K562 (cell line): ENCODE measurements around the gene GPS2. TPM values are rescaled to one million over a fixed set of nuclear protein-coding genes. Genes with fewer than 3 reads are reported as not detected.
A peak's percentile ranks its signal among the peaks of the same experiment; 100 is the strongest.

ENCODE experiments used
- HEY1 ChIP-seq: fragments of 250-450 bp; sonication (Bioruptor Pico); IDR thresholded peaks from 2 replicates; pipeline ENCODE4 v1.5.0; 2020; ENCODE audit warnings: mild to moderate bottlenecking, moderate library complexity, borderline replicate concordance
- HLTF ChIP-seq: fragments of 450-650 bp; IDR thresholded peaks from 2 replicates; pipeline ENCODE4 v1.6.1; 2016
- MAFF ChIP-seq: IDR thresholded peaks from 2 replicates; pipeline ENCODE4 v1.6.1; 2012; ENCODE audit warnings: low read length, improper control_type of control experiment
- MAFK ChIP-seq: IDR thresholded peaks from 2 replicates; pipeline ENCODE4 v1.6.1; 2011; ENCODE audit warnings: low read length, improper control_type of control experiment
- MYBL2 ChIP-seq, 2 experiments: fragments of 450-650 bp in 1 of 2; sonication (generic) in 1 of 2; formaldehyde crosslinking in 1 of 2; IDR thresholded peaks; 2 replicates each; pipeline versions ENCODE4 v1.6.1 to v1.8.1; 2017 to 2022; ENCODE audit warnings: borderline replicate concordance in 1 of 2, inconsistent platforms in 1 of 2, low read depth in 1 of 2, mild to moderate bottlenecking in 1 of 2, missing genetic modification reagents in 1 of 2, moderate library complexity in 1 of 2
- NUFIP1 ChIP-seq: fragments of 450-650 bp; IDR thresholded peaks from 2 replicates; pipeline ENCODE4 v1.6.1; 2018; ENCODE audit not compliant: partially characterized antibody
- RB1 ChIP-seq: fragments of 450-650 bp; IDR thresholded peaks from 2 replicates; pipeline ENCODE4 v1.6.1; 2017; ENCODE audit warnings: low read depth, mild to moderate bottlenecking
- RBM17 ChIP-seq: fragments of 200-400 bp; formaldehyde crosslinking; IDR thresholded peaks from 2 replicates; pipeline ENCODE4 v1.6.1; 2017; ENCODE audit warnings: low read depth, mild to moderate bottlenecking, low read length, borderline replicate concordance
- RBM22 ChIP-seq: fragments of 200-400 bp; formaldehyde crosslinking; IDR thresholded peaks from 2 replicates; pipeline ENCODE4 v1.6.1; 2018; ENCODE audit warnings: low read length, low read depth; ENCODE audit not compliant: poor library complexity, severe bottlenecking
- TEAD2 ChIP-seq: fragments of 450-650 bp; IDR thresholded peaks from 2 replicates; pipeline ENCODE4 v1.6.1; 2016; ENCODE audit warnings: missing genetic modification characterization, control low read depth, missing compliant biosample characterization
- TRIM25 ChIP-seq: fragments of 450-650 bp; IDR thresholded peaks from 2 replicates; pipeline ENCODE4 v1.7.0; 2016; ENCODE audit warnings: borderline replicate concordance
- ZBTB11 ChIP-seq, 3 experiments: fragments of 200-800 bp in 1 of 3; fragments of 250-450 bp in 1 of 3; fragments of 450-650 bp in 1 of 3; sonication (Bioruptor Pico) in 1 of 3; sonication (Bioruptor generic) in 1 of 3; formaldehyde crosslinking in 1 of 3; IDR thresholded peaks; 2 replicates each; pipeline versions ENCODE4 v1.6.1 to v1.8.0; 2016 to 2022; ENCODE audit warnings: mild to moderate bottlenecking in 2 of 3, missing genetic modification characterization in 2 of 3, missing compliant biosample characterization in 1 of 3, moderate library complexity in 1 of 3
- ZBTB7A ChIP-seq: IDR thresholded peaks from 2 replicates; pipeline ENCODE4 v1.6.1; 2011; ENCODE audit warnings: low read depth, mild to moderate bottlenecking, low read length, moderate library complexity, borderline replicate concordance; ENCODE audit not compliant: control insufficient read depth
- ZNF592 ChIP-seq: fragments of 450-650 bp; IDR thresholded peaks from 2 replicates; pipeline ENCODE4 v1.6.1; 2017; ENCODE audit warnings: antibody characterized with exemption, mild to moderate bottlenecking
- ZNF740 ChIP-seq, 3 experiments: fragments of 200-800 bp in 1 of 3; sonication (Bioruptor generic) in 1 of 3; sonication (generic) in 1 of 3; formaldehyde crosslinking in 1 of 3; IDR thresholded peaks; 2 replicates each; pipeline versions ENCODE4 v1.6.1 to v1.8.0; 2016 to 2022; ENCODE audit warnings: mild to moderate bottlenecking in 2 of 3, missing compliant biosample characterization in 2 of 3, missing genetic modification characterization in 2 of 3, missing genetic modification reagents in 1 of 3
- polyA plus RNA-seq, 8 experiments: library from polyadenylated mRNA; depleted of rRNA in 4 of 8; stranded (reverse) in 5 of 8; unstranded in 3 of 8; fragments of >200 nt; fragmentation: Nextera tagmentation in 2 of 8; fragmentation: Illumina TruSeq in 1 of 8; extraction: Ambion mirVana in 2 of 8; extraction: Trizol in 1 of 8; gene quantifications; 2 replicates each; pipeline versions ENCODE4 v1.2.1 to v1.2.3, GENCODE V29; 2011 to 2014; ENCODE audit warnings: inconsistent platforms in 1 of 8, missing spikeins in 1 of 8
- total RNA-seq, 7 experiments: library from RNA; depleted of rRNA in 6 of 7; stranded (reverse); fragments of >200 nt in 6 of 7; fragmentation: Illumina TruSeq in 2 of 7; extraction: Trizol in 2 of 7; gene quantifications; 2 replicates each; pipeline versions ENCODE4 v1.2.1 to v1.2.3, GENCODE V29; 2011 to 2021; ENCODE audit warnings: low replicate concordance in 1 of 7

The GPS2 gene
- total and polyA plus RNA-seq, 9 of the 15 experiments (the other 6 are each of a cell fraction or from before 2014, with no cell fraction given) = 18.3 to 75.7 (median 37.0) TPM

- no peak for TF ChIP-seq ZBTB11 (CRISPR knock-in tag; IDR thresholded peaks at IDR 0.05)
- TF ChIP-seq MAFK = no peak
- no peak for TF ChIP-seq ZNF740 (CRISPR knock-in tag; IDR thresholded peaks at IDR 0.05)
- no peak for TF ChIP-seq ZNF740 (tag; IDR thresholded peaks at IDR 0.05)
- TF ChIP-seq ZBTB7A = peak; percentile 16; the same call in 1 of the 2 replicates
- TF ChIP-seq TEAD2 = no peak
- no peak for TF ChIP-seq HEY1 (CRISPR knock-in tag)
- TF ChIP-seq TRIM25 = no peak
- no peak for TF ChIP-seq ZNF592
- no peak for TF ChIP-seq HLTF
- TF ChIP-seq MYBL2 (IDR thresholded peaks at IDR 0.05; ENCODE audit: low read depth) = no peak
- no peak for TF ChIP-seq MYBL2 (CRISPR knock-in tag; IDR thresholded peaks at IDR 0.05; ENCODE audit: borderline replicate concordance)
- TF ChIP-seq RBM17 = no peak
- no peak for TF ChIP-seq NUFIP1
- TF ChIP-seq RB1 = peak; percentile 15; the same call in 1 of the 2 replicates
- no peak for TF ChIP-seq MAFF
- no peak for TF ChIP-seq RBM22
These were observed 8.1 kb downstream of the GPS2 start, which contains the start of gene EIF5A (continued) for GRCh38 chr17:7306911-7307685.
